Prostate gland (tissue), 2 donors: ENCODE results near the gene AMOTL1.

Experiments
- CTCF ChIP-seq, 4 experiments: fragments of 200-600 bp in 2 of 4; fragments of 450-650 bp in 2 of 4; sonication (generic) in 2 of 4; IDR thresholded peaks; 1 replicate in 3 of 4; 2 replicates in 1 of 4; pipeline ENCODE4 v1.5.1; 2016 to 2019; ENCODE audit warnings: antibody characterized with exemption in 4 of 4, mild to moderate bottlenecking in 2 of 4, moderate library complexity in 2 of 4
- POLR2A ChIP-seq: fragments of 450-650 bp; IDR thresholded peaks from one replicate; pipeline ENCODE4 v1.6.1; 2016; ENCODE audit warnings: antibody characterized with exemption, mild to moderate bottlenecking
- POLR2AphosphoS5 ChIP-seq: sonication (generic); formaldehyde crosslinking; IDR thresholded peaks from one replicate; pipeline ENCODE4 v1.6.1; 2017; ENCODE audit warnings: antibody characterized with exemption

- TF ChIP-seq CTCF (IDR thresholded peaks at IDR 0.05) (no peak), POLR2AphosphoS5 (peak; percentile 72), POLR2A (no peak)
Measured at GRCh38 chr11:94832604-94833235, 64.6 kb downstream of the AMOTL1 start.
